ENCODE measurements around the gene ZKSCAN8.
"Not testable (repeated sequence)": the region's sequence is repeated elsewhere in the genome, so short reads cannot be mapped to it uniquely, and the experiment has no call there.

Gene ZKSCAN8

DNA sequence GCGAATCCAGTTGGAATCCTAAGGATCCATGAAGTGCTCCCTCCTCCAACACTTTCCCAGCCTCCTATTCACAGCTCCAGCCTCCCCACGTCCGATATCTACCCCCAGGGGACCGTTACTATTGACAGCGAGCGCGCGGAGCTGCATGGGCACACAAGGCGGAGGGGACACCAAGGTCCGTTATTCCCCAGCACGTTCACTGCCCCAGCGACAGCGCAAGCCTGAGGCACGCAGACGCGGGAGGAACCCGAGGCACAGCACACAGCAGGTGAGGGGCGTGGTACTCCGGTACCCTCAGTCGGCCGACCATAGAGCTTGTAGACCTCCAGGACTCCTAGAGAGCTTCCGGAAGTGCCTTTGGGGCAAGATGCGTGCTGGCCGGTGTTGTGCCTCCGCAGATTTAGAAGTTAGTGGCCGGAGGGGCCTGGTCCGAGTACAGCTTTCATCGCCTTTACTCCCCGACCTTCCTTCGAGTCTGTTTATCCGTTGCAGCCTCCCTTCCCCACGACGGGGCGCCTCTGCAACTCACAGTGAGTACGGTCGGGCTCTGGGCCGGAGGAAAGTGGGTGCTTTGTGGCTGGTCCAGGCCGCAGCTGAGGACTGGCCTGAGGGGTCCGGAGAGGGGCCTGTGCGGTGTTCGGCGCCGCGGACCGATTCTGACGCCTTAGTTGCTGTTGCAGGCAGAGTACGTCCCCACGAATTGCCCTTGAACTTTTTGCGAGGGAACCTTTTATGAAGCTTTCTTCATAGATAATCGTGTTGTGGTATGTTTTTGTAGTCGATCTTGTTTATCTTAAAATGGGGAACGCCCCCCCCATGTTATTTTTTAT is at the start of gene ZKSCAN8:
ZKSCAN8 (plus strand) TSS at position 384 of the 830 bp plus-strand sequence. CDS start 6,525 bp downstream, outside the sequence.
- peak; percentile 77 to 80 for ATAC-seq

DNA sequence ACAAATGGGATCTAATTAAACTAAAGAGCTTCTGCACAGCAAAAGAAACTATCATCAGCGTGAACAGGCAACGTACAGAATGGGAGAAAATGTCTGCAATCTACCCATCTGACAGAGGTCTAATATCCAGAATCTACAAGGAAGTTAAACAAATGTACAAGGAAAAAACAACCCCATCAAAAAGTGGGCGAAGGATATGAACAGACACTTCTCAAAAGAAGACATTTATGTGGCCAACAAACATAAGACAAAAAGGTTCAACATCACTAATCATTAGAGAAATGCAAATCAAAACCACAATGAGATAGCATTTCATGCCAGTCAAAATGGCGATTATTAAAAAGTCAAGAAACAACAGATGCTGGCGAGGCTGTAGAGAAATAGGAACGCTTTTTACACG is 39.5 kb upstream of the ZKSCAN8 start:
- ATAC-seq = not testable (repeated sequence)

DNA sequence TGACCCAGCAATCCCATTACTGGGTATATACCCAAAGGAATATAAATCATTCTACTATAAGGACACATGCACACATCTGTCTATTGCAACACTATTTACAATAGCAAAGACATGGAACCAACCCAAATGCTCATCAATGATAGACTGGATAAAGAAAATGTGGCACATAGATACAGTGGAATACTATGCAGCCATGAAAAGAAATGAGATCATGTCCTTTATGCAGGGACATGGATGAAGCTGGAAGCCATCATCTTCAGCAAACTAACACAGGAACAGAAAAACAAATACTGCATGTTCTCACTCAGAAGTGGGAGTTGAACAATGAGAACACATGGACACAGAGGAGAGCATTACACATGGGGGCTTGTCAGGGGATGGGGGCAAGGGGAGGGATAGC is 39.0 kb upstream of the ZKSCAN8 start:
- not testable (repeated sequence) for ATAC-seq

DNA sequence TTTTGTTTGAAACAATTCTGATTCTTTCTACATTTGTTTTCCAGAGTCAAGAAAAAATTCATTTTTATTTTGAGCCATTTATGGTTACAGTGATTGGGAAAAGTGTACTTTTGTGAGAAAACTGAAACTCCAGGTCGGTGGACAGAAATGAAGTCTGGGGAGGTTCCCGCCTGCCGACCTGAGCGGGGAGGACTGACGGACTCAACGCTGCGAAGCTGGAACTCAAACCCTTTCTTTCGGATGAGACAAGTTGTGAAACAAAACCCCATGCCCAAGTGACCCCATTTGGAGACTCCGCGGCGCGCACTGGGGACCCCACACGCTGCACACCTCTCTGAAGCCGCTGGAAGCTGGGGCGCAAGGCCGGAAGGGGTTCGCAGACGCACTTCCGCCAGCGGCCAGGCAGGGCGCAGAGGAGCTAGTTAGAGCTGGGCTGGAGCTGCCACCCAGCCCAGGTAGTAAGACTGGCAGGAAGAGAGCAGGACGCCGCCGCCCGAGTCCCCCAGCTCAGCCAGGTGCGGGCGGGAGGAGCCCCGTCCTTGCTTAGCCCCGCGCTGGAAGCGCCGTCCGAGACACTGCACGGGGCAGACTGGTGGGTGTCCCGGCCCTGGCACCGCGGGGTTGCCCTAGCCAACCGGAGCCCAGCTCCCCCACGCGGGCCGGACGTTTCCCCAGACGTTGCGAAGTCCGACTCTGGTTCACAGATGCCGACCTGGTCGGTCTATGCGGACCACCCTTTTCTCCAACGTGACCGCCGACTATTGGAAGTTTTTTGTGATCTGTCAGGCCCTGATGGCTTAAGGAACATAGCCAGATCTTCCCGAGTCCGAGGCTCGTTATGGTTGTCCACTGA is 37.1 kb upstream of the ZKSCAN8 start:
- ATAC-seq = peak; percentile 100

DNA sequence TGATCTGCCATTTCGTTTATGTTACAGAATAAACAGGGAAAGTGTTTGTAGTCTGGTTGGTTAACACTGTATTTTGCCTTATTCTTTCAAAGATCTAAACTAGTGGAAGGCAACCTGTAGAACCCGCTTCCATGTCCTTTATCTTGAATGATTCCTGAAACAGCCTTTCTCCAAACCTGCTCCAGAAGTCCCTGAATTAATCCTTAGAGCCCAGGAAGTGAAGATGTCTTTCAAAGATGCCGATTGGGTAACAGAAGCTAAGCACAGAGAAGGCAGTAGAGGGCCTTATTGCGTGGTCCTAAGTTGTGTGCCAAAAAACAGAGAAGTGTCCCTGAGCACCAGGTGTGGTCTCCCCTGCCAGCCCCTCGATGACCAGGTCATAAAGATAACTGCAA is 36.4 kb upstream of the ZKSCAN8 start:
- no peak for ATAC-seq

DNA sequence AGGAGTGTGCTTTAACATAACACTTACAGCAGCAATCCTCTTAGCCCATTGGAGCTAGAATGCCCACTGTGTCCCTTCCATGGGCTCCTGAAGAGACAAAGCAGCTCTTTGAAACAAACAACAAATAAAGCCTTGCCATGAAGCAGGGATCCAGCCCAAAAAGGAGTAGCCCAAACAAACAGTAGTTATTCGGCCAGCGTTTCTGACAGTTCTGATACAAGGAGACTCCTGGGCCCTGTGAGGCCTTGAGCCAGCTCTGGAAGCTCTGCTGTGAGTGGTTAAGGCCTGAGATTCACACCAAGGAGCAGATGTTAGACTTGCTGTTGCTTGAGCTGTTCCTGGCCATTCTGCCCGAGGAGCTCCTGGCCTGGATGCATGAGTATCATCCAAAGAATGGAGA is 34.2 kb upstream of the ZKSCAN8 start:
- ATAC-seq = no peak

DNA sequence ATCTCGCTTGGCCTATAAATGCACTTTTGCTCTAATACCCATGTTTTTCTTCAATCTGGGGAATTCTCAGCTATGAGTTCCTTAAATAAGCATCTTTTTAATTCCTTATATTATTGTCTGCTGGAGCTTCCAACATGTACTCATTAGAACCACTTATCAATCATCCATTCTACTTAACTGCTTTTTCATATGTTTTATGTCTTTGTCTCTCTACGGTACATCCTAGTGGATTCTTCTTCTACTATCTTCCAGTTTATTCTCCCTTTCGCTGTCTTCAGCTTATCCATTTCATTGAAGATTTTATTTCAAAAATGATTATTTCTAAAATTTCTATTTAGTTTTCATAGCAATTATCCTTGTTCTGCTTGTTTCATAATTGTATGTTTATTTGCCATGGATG is 29.7 kb upstream of the ZKSCAN8 start:
- ATAC-seq = no peak

DNA sequence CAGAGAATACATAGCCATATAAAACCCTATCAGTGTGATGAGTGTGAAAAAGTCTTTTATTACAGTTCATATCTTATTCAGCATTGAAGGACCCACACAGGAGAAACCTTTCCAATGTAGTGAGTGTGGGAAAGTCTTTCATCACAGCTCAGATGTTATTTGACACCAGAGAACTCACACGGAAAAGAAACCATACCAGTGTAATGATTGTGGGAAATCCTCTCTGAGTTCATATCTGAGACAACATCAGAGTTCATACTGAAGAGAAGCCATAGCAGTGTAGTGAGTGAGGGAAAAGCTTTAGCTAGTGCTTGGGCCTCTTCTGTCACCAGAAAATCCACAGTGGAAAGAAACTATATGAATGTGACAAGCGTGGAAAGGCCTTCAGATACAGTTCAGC is 25.9 kb upstream of the ZKSCAN8 start:
- no peak for ATAC-seq

DNA sequence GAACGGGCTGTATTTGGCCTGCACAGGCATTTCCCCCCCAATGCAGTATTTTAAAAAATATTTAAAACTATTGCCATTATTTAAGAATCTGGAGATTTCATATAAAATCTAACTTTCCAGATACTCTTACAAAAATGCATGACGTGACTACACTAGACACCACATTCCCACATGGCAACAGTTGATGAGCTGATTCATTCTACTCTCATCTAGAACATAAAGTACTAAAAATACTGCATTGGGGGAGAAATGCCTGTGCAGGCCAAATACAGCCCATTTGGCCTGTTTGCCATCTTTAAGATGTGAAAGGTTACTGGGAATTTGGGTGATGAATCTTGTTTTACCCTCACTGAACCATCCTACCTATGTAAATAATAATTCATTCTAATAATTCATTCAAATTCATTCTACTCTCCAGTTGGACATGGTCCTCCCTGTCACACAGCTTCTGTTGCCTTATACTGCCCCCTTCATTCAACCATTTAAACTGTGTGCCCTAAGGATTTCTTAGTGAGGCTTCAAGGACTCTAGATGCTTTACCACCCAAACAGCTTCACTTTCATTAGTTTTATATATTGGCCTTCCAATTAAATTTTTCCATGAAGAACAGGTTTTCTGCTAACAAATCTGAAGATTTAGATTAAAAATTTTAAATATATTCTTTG is 24.2 kb upstream of the ZKSCAN8 start:
- no peak for ATAC-seq

DNA sequence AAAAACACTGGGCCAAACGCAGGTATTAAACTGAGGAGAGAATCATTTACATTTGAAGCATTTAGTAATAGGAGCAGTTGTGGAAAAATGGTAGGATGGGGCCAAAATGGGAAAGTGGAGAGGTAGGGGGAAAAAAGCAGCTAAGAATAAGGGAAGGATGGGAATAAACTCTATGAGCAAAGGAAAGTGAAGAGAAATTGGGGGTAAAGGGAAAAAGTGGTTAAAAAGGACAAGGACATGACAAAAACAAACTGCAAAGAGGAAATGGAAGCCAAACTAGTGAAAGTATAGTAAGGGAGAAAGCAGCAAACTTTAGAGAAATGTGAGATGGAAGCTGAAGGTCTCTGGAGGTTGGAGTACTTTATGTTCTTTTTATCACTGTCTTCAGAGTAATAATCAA is 23.5 kb upstream of the ZKSCAN8 start:
- no peak for ATAC-seq

DNA sequence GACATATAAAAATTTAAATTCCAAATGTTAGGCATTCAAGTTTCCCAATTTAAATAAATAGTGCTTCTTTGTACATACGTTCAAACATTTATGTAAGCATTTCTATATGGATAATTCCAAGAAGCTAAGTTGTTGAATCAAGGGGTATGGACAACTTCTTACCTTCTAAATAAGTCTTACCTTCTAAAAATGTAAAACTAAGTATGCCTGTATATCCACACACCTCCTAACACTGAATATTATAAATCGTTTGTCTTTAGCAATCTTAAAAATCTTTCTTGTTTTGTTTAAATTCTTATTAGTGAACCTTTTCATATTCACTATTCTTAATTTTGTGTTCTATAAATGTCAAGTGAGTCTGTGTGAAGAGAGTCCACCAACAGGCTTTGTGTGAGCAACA is 19.8 kb upstream of the ZKSCAN8 start:
- no peak for ATAC-seq

DNA sequence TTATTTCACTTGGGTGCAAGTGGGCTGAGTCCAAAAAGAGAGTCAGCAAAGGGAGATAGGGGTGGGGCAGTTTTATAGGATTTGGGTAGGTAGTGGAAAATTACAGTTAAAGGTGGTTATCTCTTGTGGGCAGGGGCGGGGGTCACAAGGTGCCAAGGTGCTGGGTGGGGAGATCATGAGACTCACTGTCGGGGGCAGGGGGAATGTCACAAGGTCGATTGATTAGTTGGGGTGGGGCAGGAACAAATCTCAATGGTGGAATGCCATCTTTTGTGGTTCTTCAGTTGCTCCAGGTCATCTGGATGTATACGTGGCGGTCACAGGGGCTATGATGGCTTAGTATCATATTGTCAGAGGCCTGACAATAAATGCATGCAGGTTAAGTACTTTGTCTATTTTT is 19.4 kb upstream of the ZKSCAN8 start:
- not testable (repeated sequence) for ATAC-seq

DNA sequence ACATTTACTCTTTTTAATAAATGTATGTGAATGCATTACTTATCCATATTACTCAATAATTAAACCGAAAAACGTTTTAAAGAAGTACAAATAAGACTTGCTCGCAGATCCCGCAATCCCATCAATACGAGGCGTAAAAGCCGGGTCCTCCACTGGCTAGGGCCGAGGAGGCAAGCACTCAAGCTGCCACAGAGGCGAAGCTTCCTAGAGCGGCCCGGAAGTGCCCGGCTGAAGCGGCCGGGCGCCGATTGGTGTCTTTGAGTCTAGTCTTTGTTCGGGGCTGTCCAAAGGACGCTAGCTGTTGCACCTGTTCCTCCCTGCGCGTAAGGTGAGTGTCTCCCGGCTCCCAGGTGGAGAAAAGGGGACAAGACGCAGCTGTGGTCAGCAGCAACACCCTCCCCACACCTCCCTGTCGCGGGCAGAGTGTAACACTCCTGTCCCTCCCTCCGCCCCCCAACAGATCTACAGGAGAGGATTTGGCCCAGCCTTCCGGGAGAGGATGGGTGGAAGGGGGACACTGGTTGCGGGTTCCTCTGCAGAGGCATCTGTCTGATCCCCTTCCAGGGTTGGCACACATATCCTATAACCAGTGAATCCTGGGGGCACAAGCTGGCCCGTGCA is 17.2 kb upstream of the ZKSCAN8 start, which contains the start of gene ZSCAN16:
ZSCAN16 (plus strand) TSS at position 260 of the 621 bp plus-strand sequence. CDS start 835 bp downstream, outside the sequence.
- peak; percentile 95 to 98 for ATAC-seq

DNA sequence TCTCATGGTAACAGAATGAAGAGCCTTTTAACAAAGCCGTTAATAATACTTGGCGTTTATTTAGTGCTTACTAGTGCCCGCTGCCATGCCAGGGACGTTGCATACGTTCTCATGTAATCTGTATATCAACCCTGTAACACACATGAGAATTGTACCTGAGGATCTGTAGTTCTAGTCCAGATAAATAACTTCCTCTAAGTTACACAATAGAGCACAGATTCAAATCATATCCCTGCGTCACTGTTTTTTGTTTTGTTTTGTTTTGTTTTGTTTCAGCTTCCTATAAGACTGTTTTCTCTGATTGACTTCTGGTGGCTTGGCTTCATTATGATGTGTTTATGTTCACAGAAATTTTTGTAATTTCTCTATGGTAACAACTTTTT is 16.7 kb upstream of the ZKSCAN8 start:
- ATAC-seq = peak in 1 of 2 donors; percentile 10

DNA sequence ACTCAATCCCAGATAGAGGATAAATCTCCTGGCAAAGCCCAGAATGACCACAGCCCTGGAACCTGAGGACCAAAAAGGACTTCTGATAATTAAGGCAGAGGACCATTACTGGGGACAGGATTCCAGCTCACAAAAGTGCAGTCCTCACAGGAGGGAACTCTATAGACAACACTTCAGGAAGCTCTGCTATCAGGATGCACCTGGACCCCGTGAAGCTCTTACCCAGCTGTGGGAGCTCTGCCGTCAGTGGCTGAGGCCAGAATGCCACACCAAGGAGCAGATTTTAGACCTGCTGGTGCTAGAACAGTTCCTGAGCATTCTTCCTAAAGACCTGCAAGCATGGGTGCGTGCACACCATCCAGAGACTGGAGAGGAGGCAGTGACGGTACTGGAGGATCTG is 16.3 kb upstream of the ZKSCAN8 start:
- ATAC-seq = no peak

DNA sequence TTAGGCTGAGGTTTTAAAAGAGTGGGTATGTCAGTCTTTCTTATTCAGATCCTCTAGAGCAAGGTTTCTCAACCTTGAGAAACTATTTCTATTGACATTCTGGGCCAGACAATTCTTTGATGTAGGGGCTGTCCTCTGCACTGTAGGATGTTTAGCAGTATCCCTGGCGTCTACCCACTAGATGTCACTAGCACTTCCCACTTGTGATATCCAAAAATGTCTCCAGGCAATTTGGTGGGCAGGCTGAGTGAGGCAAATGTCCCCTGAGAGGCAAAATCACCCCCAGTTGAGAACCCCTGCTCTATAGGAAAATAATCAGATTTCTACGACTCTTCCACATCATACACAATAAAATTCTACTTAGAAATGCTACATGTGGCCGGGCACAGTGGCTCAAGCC is 7.7 kb upstream of the ZKSCAN8 start:
- ATAC-seq = no peak

DNA sequence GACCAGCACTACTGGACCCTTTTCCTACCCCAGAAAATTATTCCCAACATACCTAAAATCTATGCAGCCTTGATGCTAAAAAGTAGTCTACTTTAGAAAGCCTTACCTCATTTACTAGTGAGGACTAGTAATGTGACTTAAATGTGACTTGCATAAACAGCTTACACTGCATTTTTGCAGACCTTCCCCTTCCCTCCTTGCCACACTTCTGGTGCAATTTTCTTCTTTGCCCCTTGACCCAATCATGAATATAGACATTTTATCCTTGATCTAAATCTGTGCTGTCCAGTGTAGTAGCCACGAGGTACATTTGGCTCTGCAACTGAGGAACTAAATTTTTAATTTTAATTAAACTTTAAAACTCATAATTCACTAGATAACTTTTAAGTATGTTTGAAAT is 7.0 kb upstream of the ZKSCAN8 start:
- no peak for ATAC-seq

DNA sequence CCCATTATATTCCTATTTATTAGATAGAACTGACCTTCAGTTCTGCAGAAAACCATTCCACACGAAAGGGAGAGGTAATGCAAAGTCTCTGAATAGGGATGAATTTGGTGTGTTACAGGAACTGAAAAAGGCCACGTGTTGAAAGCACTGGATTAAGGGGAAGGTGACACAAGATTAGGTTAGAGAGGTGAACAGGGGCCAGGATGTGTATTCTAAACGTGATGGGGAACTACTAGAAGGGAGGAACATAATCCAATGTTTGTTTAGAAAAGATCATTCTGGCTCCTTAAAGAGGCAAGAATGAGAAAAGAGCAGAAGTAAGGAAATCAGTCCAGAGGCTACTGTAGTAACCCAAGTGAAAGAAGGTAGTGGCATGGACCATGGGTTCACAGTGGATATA is 6.3 kb upstream of the ZKSCAN8 start:
- no peak for ATAC-seq

DNA sequence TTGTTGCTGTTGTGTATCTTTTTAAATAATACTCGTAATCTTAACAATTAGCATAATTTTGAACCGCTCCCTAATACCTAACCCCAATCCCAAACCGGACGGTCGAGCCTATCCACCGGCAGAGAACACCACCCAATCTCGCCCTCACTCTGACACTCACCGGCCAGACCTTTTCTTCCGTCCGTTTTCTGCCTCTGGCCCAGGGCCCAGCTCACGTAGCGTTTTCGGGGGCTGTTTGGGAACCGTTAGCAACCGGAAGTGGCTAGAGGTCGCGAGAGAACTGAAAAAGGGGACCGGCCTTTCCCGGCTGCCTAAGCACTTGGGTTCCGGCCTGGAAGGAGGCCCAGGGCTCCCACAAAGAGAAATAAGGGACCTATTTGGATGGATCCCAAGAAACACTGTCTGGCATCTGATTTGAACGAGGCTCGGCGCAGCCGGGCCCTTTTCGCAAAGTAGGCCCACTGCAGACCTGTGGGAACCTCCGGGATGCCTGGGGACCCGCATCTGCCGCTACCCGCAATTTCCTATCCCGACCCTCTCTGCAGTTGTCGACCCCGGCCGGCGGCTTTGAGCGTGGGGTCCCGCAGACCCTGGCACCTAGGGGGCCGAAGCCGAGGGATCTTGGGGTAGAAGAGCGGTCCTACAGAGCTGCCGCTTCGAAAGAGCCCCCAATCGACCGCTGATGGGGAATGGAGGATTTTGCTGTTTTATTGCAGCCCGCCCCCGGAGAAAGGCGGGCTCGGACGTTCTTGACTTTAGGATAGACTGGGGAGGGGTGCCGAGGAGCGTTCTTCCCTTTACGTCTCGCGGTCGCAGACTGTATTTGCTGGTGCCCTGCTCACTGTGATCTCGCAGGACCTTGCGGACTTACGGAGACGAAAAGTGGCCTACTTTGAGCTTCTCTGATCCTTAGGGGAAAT is 4.8 kb upstream of the ZKSCAN8 start:
- ATAC-seq = peak; percentile 35 to 44

DNA sequence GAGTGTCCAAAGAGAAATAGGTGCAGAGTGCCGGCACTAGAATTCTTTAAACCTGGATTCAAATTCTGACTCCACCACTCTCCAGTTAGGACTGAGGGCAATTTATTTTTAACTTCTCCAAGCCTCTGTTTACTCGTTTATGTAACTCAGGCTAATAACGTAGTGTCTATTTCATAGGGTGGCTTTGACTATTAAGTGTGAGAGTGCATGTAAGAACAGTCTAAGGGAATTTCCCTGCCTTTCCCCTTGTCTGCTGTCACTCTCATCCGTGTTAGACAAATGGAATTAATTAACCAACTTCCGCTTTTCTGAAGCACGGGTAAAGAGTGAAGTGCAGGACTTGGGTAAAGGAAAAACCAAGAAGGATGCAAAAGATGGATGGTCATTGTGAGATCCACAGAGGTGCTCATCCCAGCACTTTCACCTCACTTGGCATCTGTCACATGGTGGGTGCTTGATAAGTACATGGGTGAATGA is 4.1 kb upstream of the ZKSCAN8 start:
- peak; percentile 81 to 82 for ATAC-seq

DNA sequence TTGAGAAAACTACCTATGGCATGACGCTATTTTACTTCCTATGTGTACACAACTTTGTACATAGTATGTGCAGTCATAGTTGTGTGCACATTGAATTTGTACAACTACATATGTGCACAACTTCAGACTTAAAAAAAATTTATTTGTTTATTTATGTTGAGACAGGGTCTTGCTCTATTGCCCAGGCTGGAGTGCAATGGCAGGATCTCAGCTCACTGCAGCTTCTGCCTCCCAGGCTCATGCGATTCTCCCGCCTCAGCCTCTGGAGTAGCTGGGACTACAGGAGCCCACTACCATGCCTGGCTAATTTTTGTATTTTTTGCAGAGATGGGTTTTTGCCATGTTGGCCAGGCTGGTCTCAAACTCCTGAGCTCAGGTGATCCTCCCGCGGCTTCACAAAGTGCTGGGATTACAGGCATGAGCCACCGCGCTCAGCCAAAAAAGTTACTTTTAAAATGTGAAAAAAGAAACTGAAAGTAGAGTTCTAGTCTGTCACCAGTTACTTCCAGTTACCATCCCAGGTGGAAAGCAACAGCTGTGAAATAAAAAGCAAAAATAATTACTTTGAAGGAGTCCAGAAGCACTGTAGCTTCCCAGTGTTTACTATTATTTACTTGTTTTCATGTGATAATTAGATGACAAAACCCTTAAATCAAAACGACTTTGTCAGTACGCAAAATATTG is 1.7 kb upstream of the ZKSCAN8 start:
- ATAC-seq = no peak

All from activated CD4-positive, CD25-positive, alpha-beta regulatory T cell treated with anti-CD3 and anti-CD28 coated beads, Interleukin-2, amount 50 U/mL, for 24 hours (primary cell).